ENCODE data around the gene MPL.
"Not testable (repeated sequence)": the region's sequence is repeated elsewhere in the genome, so short reads cannot be mapped to it uniquely, and the experiment has no call there.

The MPL gene

DNA sequence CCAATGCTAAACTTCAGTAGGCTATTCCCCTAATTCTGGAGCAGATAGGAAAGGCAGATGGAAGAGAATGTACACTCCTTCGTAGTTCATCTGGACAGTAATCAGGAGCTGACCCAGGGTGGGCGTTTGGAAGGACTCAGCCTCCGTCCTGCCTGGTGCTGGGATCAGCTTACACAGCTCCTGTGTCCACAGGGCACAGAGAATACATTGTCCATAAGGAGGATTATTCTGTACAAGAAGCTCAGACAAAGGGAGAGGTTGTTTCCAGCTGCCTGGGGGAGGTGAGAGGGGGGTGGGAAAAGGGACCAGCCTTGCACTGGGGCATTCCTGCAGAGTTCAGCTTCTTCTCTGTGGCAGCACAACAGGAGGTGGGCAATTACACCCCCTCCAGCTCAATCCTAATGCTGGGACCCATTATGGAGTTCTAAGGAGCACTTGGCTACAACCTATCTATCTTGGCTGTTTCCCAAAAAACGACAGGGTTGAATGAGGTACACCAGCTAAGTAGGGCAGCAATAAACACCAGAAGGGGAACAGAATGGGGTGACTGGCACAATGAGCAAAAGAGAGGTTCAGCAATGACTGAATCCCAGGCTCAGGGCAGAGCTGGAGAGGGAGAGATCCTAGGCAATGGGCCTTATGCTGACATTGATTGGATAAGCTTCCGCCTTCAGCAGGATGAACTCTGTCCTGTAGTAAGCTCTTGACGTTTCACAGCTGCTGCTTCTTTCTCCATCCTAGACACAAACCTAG lies 44.6 kb downstream of the MPL start:
- no peak for DNase-seq

- no peak for DNase-seq
Measured at GRCh38 chr1:43383449-43383848, 45.8 kb downstream of the MPL start.

GRCh38 chr1:43386676-43387075 lies 49.1 kb downstream of the MPL start:
- no peak for DNase-seq

DNA sequence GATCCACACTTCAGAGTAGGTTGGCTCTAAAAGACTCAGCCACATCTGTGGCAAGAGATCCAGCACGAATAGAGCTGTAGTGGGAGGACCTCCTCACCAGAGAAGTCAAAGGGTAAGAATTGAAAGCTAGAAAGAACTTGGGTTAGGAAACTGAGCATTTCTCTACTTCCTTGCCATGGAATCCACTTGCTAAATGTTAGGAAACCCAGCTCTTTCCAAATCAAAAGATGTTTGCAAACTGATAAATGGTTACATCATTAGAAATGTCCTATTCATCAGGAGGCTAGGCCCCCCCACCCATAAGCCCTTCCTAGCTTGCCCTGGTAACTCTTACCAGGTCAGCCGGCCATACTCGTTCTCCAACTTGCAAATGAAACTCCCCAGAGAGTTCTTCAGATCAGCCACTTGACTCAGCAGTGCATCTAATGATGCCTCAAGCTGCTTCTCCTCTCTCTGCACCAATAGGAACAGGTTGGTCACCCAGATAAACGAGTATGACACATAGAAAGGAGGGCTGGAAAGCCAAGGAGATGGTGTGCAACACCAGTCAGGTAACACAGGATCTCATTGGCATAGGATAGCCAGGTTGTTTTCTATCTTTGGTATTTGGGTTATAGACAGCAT lies 50.5 kb downstream of the MPL start:
- no peak for DNase-seq

DNA sequence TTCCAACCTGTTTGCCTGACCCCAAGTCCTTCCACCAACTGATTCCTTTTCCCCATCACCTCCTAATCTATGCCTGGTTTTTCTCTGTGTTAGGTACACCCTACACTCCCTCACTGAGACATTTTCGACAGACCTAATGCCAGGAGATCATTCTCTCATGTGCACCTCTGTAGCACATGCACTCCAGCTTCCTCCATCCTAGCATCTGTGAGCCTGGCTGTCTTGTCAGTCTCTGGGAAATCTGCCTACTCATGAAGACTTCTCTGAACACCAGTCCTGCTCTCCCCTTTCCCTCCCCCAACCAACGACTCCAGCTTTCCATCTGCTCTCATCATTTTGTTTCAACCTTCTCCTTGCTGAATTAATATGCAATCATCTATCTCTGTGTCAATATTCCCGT lies 51.0 kb downstream of the MPL start:
- no peak for DNase-seq

DNA sequence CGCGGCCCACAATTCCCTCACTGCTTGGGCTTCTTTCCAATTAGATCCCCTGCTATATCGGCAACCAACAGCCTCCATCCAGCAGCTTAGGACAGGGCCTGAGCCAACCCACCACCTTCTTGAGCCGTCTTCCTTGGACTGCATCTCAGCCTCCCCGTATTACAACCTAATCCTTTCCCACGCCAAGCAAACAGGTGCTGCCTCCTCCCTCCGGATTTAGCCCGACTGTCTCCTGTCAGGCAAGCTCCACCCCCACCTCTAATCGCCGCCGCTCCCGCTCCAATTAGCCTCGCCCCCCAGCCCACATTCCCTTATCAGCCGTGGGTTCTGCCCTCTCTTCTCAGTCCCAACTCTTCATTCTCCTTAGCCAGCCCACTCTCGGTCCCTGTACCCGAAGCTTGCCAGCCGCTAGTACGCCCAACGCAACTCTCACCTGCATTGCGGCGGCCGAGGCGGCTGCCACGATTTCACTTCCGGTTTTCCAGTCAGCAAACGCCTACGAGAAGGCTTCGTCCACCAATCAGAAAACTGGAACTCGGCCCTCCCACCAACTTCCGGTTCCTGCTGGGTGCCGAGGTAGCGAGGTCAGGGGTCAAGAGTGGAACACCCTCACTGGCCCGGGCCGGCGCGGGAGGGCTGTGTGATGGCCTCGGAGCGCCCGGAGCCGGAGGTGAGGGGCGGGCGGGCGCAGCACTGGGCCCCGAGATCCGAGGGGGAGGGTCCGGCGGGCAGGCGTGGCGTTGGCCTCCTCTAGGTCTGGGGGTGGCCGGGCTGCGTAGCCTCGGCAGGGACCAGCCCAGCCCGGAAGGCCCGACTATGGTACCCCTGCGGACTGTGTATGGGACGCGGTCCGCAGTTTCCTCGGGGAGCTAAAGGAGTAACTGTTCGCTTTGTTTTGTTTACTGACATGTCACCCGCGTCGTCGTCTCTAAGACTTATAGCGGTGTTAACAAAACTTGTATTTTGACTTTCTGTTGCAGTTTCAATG lies 52.0 kb downstream of the MPL start, which contains the start of the genes MED8 and SZT2:
Gene MED8 (minus strand): TSS at position 475 of the 988 bp plus-strand sequence. CDS start 36 bp downstream, at position 439.
Gene SZT2 (plus strand): TSS at position 574 of the 988 bp plus-strand sequence. CDS start 70 bp downstream, at position 644.
- peak; percentile 95 for DNase-seq

GRCh38 chr1:43392702-43393101 lies 55.1 kb downstream of the MPL start:
- no peak for DNase-seq

- DNase-seq: no peak
Measured at GRCh38 chr1:43395523-43395922, 57.9 kb downstream of the MPL start.

GRCh38 chr1:43396059-43396458 lies 58.4 kb downstream of the MPL start:
- no peak for DNase-seq

DNA sequence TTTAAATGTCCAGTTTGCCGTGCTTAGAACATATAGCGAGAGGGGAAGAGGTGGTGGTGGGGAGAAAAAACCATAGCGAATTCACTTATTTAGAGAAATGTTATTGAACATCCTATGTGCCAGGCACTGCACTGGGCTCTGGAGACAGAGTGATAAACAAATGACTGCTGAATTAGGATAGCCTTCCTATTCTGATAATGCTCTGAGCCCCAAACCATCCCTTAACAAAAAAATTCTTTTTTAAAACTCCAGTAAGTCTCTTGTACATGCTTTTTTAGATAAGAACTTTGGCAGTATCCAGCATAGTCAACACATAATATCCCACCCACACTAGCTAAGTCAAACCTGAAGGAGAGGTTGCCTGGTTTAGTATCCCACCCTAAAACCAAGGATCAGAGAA lies 60.6 kb downstream of the MPL start:
- no peak for DNase-seq

GRCh38 chr1:43400441-43400840 lies 62.8 kb downstream of the MPL start:
- not testable (repeated sequence) for DNase-seq

GRCh38 chr1:43402089-43402865 lies 64.7 kb downstream of the MPL start:
- DNase-seq: no peak

All from HCEC 1CT (cell line).